GM23338 (cell line): Measurements from ENCODE around the gene THRB. TPM values are rescaled to one million over a fixed set of nuclear protein-coding genes. Genes with fewer than 3 reads are reported as not detected.

Experiments used
- ATAC-seq: fragments of 200-7000 bp; cut with Tn5 transposase; 3 replicates; pipeline ENCODE4 v1.9.1; 2020
- DNase-seq: peaks from one replicate; pipeline ENCODE4 v3.0.0-alpha.2; 2015; ENCODE audit warnings: low spot score
- H2AFZ ChIP-seq: fragments of 200-600 bp; sonication (generic); 2 replicates; pipeline ENCODE4 v1.8.0; 2016; ENCODE audit warnings: antibody characterized with exemption, mild to moderate bottlenecking, moderate library complexity
- H3F3A ChIP-seq: fragments of 200-600 bp; sonication (generic); replicated peaks from 2 replicates; pipeline ENCODE4 v1.8.0; 2017; ENCODE audit warnings: antibody characterized with exemption, mixed run types, low read depth
- H3K27ac ChIP-seq: fragments of 200-600 bp; sonication (generic); 2 replicates; pipeline ENCODE4 v1.6.1; 2016; ENCODE audit warnings: low read depth
- H3K27me3 ChIP-seq: fragments of 200-600 bp; sonication (generic); 2 replicates; pipeline ENCODE4 v1.8.0; 2016; ENCODE audit warnings: mild to moderate bottlenecking, mixed run types, moderate library complexity; ENCODE audit not compliant: insufficient read depth
- H3K36me3 ChIP-seq: fragments of 200-600 bp; sonication (generic); 2 replicates; pipeline ENCODE4 v1.8.0; 2016; ENCODE audit warnings: mild to moderate bottlenecking; ENCODE audit not compliant: insufficient read depth
- H3K4me1 ChIP-seq: fragments of 200-600 bp; sonication (generic); 2 replicates; pipeline ENCODE4 v1.8.0; 2016; ENCODE audit warnings: mild to moderate bottlenecking, moderate library complexity; ENCODE audit not compliant: insufficient read depth
- H3K4me2 ChIP-seq: fragments of 200-600 bp; sonication (generic); 2 replicates; pipeline ENCODE4 v1.7.1; 2017; ENCODE audit warnings: mixed run types
- H3K4me3 ChIP-seq: fragments of 200-600 bp; sonication (generic); 2 replicates; pipeline ENCODE4 v1.6.1; 2016; ENCODE audit warnings: mixed run types
- H3K79me2 ChIP-seq: fragments of 200-600 bp; sonication (generic); replicated peaks from 2 replicates; pipeline ENCODE4 v1.8.0; 2017; ENCODE audit warnings: mild to moderate bottlenecking; ENCODE audit not compliant: insufficient read depth
- H3K9me2 ChIP-seq: fragments of 200-600 bp; sonication (generic); 2 replicates; pipeline ENCODE4 v1.8.0; 2017; ENCODE audit not compliant: insufficient read depth
- H4K20me1 ChIP-seq: fragments of 200-600 bp; sonication (generic); replicated peaks from 2 replicates; pipeline ENCODE4 v1.8.0; 2017; ENCODE audit warnings: mild to moderate bottlenecking; ENCODE audit not compliant: insufficient read depth
- H3K27ac Mint-ChIP-seq: 2 replicates; pipeline ENCODE4 v1.8.0; 2020; ENCODE audit warnings: inconsistent platforms, mild to moderate bottlenecking, moderate library complexity, mixed read lengths
- H3K27me3 Mint-ChIP-seq: 3 replicates; pipeline ENCODE4 v1.8.0; 2022; ENCODE audit warnings: low read depth, mild to moderate bottlenecking, moderate library complexity, mixed read lengths, inconsistent platforms; ENCODE audit not compliant: insufficient read depth, poor library complexity
- H3K36me3 Mint-ChIP-seq: 3 replicates; pipeline ENCODE4 v1.8.0; 2021; ENCODE audit warnings: low read depth, mild to moderate bottlenecking, inconsistent platforms, moderate library complexity, mixed read lengths
- H3K4me1 Mint-ChIP-seq: 3 replicates; pipeline ENCODE4 v1.8.0; 2020; ENCODE audit warnings: mild to moderate bottlenecking, inconsistent platforms, mixed read lengths
- H3K4me3 Mint-ChIP-seq: 3 replicates; pipeline ENCODE4 v1.8.0; 2021; ENCODE audit warnings: moderate library complexity, mild to moderate bottlenecking, inconsistent platforms, mixed read lengths
- H3K9me3 Mint-ChIP-seq: 3 replicates; pipeline ENCODE4 v1.8.0; 2020; ENCODE audit warnings: moderate library complexity, mild to moderate bottlenecking, inconsistent platforms, mixed read lengths
- CREB1 ChIP-seq: fragments of 250-450 bp; sonication (Bioruptor Pico); IDR thresholded peaks from 2 replicates; pipeline ENCODE4 v1.5.0; 2020; ENCODE audit warnings: low read depth, mild to moderate bottlenecking, moderate library complexity
- CTCF ChIP-seq, 2 experiments: fragments of 200-600 bp in 1 of 2; sonication (generic) in 1 of 2; conservative IDR thresholded peaks; 2 replicates each; pipeline versions ENCODE4 v1.5.1 to v1.6.1; 2016 to 2017; ENCODE audit warnings: antibody characterized with exemption in 2 of 2, low read depth in 2 of 2, mild to moderate bottlenecking in 2 of 2, moderate library complexity in 1 of 2
- ETS1 ChIP-seq: IDR thresholded peaks from 2 replicates; pipeline ENCODE4 v1.6.1; 2016; ENCODE audit warnings: antibody characterized with exemption
- EZH2 ChIP-seq: fragments of 200-600 bp; sonication (generic); IDR thresholded peaks from one replicate; pipeline ENCODE4 v1.8.0; 2017; ENCODE audit warnings: antibody characterized with exemption, mild to moderate bottlenecking, low read depth; ENCODE audit not compliant: unreplicated experiment
- EZH2phosphoT487 ChIP-seq: fragments of 200-600 bp; sonication (generic); IDR thresholded peaks from one replicate; pipeline ENCODE4 v1.8.1; 2018; ENCODE audit warnings: antibody characterized with exemption; ENCODE audit not compliant: unreplicated experiment
- JUNB ChIP-seq: IDR thresholded peaks from one replicate; pipeline ENCODE4 v1.6.1; 2016; ENCODE audit warnings: antibody characterized with exemption; ENCODE audit not compliant: unreplicated experiment
- NANOG ChIP-seq: IDR thresholded peaks from 2 replicates; pipeline ENCODE4 v1.6.1; 2016; ENCODE audit warnings: antibody characterized with exemption, borderline replicate concordance
- POLR2AphosphoS5 ChIP-seq: IDR thresholded peaks from 2 replicates; pipeline ENCODE4 v1.6.1; 2016; ENCODE audit warnings: antibody characterized with exemption, low read depth
- REST ChIP-seq: IDR thresholded peaks from one replicate; pipeline ENCODE4 v1.6.1; 2018; ENCODE audit warnings: antibody characterized with exemption; ENCODE audit not compliant: unreplicated experiment
- STAT1 ChIP-seq: IDR thresholded peaks from one replicate; pipeline ENCODE4 v1.6.1; 2016; ENCODE audit warnings: antibody characterized with exemption; ENCODE audit not compliant: unreplicated experiment
- ZNF114 ChIP-seq: fragments of 250-450 bp; sonication (Bioruptor Pico); IDR thresholded peaks from 2 replicates; pipeline ENCODE4 v1.5.0; 2020; ENCODE audit warnings: mild to moderate bottlenecking, moderate library complexity
- ZNF331 ChIP-seq: fragments of 250-450 bp; sonication (Bioruptor Pico); IDR thresholded peaks from 2 replicates; pipeline ENCODE4 v1.5.0; 2020; ENCODE audit warnings: low read depth, mild to moderate bottlenecking, moderate library complexity
- ZNF462 ChIP-seq: fragments of 250-450 bp; sonication (Bioruptor Pico); IDR thresholded peaks from 2 replicates; pipeline ENCODE4 v1.5.0; 2020; ENCODE audit warnings: mild to moderate bottlenecking, moderate library complexity
- polyA plus RNA-seq: library from polyadenylated mRNA; unstranded; fragments of >200 nt; fragmentation: Nextera tagmentation; extraction: Ambion mirVana; gene quantifications from 2 replicates; pipeline ENCODE4 v1.2.1, GENCODE V29; 2016
- total RNA-seq: library from RNA; depleted of rRNA; stranded (reverse); fragments of >200 nt; shearing (Covaris generic); gene quantifications from 2 replicates; pipeline ENCODE4 v1.2.3, GENCODE V29; 2014

Gene THRB
- total and polyA plus RNA-seq, 2 experiments from 2014 or later = 1.7 to 3.2 TPM

- Mint-ChIP-seq H3K4me3 (no peak overlapping the region), H3K4me1 (peaks cover 5% of the 10 kb centered on the region; the same call in 2 of the 3 replicates), H3K27ac (no peak overlapping the region), H3K9me3 (no peaks in the 10 kb centered on the region), H3K27me3 (no peaks in the 10 kb centered on the region), H3K36me3 (no peaks in the 10 kb centered on the region)
- Histone ChIP-seq H3K27ac (no peak overlapping the region), H3K27me3 (no peaks in the 10 kb centered on the region), H2AFZ (no peak overlapping the region), H3K4me1 (no peaks in the 10 kb centered on the region; the same call in 1 of the 2 replicates), H3K4me2 (no peak overlapping the region), H4K20me1 (no peaks in the 10 kb centered on the region), H3K36me3 (no peaks in the 10 kb centered on the region), H3F3A (no peaks in the 10 kb centered on the region), H3K4me3 (no peak overlapping the region), H3K79me2 (no peaks in the 10 kb centered on the region), H3K9me2 (no peaks in the 10 kb centered on the region)
- no peak for DNase-seq
- TF ChIP-seq ZNF462 (no peak), REST (no peak), ZNF331 (CRISPR knock-in tag) (no peak), EZH2 (no peak), ZNF114 (no peak), STAT1 (no peak), ETS1 (no peak), CTCF (conservative IDR thresholded peaks at IDR 0.05; ENCODE audit: low read depth in 2 of 2) (no peak), EZH2phosphoT487 (no peak), JUNB (no peak), NANOG (no peak), CREB1 (CRISPR knock-in tag) (no peak), POLR2AphosphoS5 (no peak)
- ATAC-seq = no peak
Observed at GRCh38 chr3:24460974-24461373, 33.7 kb downstream of the THRB start.
